GM12874 (cell line): ENCODE data around the gene DLGAP4.

Source experiments
- TF ChIP-seq, protein P1 (sequence below): IDR thresholded peaks from 2 replicates; pipeline ENCODE4 v1.5.1; 2011; ENCODE audit warnings: low read depth, mild to moderate bottlenecking, control low read depth, low read length, moderate library complexity; ENCODE audit not compliant: insufficient read depth

DLGAP4 gene

DNA sequence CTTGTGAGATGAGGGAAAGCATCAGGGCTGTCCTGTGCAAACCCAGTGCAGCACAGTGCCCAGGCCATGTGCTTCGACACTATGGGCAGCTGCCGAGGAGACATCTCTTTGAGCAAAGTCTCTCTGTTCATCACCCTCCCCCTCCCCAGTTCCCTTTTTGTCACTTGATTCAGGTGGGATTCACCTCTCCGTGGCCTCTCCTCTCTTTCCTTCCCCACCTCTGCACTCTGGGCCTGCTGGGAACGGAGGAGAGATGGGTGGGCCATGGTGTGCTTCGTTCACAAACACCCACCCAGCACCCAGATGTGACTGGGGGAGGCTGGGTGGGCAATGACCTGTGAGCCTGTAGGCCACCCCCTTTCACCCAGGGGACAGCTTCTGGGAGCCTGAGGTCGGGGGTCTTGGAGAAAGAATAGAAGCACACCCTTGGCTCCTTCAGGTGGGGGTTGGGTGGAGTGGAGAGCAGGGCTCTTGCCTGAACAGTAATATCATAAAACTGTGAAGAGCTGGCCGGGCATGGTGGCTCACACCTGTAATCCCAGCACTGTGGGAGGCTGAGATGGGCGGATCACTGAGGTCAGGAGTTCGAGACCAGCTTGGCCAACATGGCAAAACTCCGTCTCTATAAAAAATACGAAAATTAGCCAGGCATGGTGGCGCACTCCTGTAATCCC lies 33.5 kb upstream of the DLGAP4 start:
- TF ChIP-seq, protein P1, sequence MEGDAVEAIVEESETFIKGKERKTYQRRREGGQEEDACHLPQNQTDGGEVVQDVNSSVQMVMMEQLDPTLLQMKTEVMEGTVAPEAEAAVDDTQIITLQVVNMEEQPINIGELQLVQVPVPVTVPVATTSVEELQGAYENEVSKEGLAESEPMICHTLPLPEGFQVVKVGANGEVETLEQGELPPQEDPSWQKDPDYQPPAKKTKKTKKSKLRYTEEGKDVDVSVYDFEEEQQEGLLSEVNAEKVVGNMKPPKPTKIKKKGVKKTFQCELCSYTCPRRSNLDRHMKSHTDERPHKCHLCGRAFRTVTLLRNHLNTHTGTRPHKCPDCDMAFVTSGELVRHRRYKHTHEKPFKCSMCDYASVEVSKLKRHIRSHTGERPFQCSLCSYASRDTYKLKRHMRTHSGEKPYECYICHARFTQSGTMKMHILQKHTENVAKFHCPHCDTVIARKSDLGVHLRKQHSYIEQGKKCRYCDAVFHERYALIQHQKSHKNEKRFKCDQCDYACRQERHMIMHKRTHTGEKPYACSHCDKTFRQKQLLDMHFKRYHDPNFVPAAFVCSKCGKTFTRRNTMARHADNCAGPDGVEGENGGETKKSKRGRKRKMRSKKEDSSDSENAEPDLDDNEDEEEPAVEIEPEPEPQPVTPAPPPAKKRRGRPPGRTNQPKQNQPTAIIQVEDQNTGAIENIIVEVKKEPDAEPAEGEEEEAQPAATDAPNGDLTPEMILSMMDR: no peak

DNA sequence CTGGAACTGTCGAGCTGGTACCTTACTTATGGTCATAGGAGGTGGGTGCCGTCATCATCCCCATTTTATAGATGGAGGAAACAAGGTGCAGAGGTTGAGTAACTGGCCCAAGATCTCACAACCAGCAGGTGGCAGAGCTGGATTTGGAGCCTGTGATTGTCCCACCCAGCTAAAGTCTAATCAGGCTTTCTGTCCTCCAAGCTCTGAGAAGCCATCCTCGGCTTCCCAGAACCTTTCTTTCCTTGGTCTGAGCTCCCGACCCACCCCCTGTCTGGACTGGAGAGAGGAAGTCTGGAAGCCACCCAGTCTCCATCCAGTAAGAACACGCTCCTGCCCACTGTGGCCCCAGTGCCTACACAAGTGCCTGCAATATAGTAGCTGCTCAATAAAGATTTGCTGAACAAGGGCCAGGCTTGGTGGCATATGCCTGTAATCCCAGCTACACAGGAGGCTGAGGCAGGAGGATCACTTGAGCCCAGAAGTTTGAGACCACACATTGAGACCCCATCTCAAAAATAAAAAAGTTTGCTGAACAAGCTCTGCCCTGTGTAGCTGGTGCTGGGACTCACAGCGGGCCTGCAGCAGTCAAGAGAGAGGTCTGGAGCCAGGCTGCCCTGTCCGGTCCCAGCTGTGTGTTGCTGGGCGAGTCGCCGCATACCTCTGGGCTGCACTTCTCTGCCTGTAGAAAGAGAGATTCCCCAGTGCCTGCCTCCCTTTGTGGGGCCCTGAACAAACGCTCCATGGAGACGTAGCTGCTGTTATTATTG lies 32.5 kb upstream of the DLGAP4 start:
- TF ChIP-seq, protein P1: peak; percentile 49; the same call in 1 of the 2 replicates

DNA sequence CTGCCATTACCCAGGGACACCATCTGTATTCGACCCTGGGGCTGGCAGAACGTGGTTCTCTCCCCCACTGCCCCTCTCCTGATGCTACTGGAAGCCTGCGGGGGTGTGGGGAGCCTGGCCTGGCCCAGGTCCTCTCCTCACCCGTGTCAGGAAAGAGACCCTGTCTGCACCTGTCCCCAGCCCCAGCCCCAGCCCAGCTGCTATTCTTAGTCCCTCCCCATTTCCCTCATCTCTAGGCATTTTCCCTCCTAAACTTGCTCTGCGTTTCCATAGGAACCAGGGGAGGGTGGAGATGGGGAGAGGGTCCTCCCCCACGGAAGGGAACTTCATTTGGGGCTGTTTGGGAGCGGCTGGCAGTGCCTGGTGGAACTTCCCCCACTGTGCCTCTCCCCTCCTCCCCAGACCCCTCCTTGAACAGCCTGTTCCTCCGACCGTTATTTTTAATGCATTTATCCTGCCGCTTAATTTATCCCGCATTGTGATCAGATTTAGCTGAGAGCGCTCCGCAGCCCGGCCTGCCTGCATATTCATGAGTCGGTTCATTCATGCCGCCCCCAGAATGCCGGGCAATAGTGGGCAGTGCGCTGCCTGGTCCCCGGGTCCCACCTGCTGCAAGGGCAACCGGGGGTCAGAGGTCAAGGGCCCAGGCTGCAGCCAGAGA lies 31.8 kb upstream of the DLGAP4 start:
- TF ChIP-seq, protein P1: no peak

DNA sequence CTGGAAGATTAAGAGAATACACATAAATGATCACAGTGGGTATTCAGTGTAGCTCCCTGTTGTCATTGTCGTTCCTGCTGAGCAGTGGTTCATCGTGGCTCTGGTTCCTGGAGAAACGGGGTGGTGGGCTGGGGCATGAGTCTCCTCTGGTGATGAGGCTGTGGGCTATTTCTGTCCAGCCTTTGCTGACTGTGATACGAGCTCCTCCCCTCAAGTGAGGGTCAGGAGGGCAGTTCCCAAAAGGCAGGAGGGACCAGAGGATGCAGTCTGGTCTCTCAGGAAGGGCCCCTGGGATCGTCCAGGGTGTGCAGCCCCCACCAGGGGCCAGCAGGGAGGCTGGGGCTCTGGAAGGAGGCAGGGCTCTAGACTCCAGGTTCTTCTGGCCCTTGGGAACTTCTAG lies 31.1 kb upstream of the DLGAP4 start:
- TF ChIP-seq, protein P1: no peak

DNA sequence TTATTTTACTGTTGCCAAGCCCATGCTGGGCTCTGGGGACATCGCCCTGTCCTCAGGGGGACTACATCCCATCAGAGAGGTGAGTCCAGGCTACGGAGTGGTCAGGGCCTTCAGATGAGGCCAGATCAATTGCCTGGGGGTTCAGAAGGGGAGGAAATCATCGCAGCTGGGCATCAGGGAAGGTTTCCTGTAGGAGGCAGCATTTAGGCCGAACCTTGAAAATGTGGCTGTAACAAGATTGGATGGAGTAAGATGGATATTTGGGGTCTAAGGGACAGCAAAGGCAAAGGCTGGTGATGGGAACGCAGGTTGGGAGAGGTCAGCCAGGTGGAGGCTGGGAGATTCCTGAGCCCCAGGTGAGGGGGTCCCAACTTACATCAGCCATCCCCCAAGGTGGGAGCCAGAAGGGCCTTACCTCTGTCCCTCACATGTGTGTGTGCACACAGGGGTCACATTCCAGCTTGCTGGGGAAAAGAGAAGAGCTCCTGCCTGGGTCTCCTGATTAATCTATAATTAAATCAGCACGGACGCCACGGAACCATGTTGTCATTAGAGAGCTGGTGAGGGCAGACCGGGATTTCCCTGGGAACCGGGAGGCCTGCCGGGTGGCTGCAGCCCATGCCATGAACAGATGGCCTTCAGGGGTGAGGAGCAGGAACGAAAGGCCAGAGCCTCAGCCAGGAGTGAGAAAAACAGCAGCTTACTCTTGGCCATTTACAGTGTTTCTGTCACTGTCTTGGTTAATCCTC lies 30.5 kb upstream of the DLGAP4 start:
- TF ChIP-seq, protein P1: no peak

DNA sequence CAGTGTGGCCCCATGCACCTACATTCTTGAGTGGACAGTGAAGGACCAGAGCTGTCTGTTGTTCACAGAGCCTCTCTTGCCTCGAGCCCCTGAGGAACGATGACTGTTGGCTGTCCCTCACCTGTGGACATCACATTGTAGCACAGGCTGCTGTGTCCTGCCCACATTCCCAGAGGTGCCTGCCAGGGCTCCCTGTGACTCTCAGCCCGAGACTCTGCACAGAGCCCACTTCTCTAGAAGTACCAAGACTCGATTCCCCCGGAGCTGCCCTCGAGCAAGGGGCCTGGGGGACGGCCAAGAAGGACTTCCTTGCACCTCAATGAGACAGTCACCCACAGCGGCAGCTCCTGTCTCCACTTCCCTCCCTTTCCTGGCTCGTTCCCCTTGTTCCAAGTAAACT lies 28.6 kb upstream of the DLGAP4 start:
- TF ChIP-seq, protein P1: no peak

DNA sequence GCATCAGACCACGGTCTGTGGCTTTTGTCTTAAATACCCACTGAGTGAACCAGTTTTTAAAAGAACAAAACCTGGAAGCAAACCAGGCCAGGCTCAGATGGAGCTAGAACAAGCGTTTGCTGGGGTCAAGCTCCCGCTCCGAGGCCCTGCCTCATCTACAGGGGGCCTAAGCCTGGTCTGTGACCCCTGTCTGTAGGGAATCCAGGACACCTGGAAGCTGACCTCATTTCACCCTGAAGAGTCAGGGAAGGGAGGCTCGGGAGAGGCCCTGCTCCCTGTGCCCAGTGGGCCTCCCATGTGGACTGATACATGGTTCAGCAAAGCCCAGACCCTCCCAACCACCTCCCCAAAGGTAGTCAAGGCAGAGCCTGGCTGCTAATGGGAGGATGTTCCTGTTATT lies 26.8 kb upstream of the DLGAP4 start:
- TF ChIP-seq, protein P1: no peak
